ENCODE data around the gene FAM169A.
"Not testable (repeated sequence)": the region's sequence is repeated elsewhere in the genome, so short reads cannot be mapped to it uniquely, and the experiment has no call there.

FAM169A gene

DNA sequence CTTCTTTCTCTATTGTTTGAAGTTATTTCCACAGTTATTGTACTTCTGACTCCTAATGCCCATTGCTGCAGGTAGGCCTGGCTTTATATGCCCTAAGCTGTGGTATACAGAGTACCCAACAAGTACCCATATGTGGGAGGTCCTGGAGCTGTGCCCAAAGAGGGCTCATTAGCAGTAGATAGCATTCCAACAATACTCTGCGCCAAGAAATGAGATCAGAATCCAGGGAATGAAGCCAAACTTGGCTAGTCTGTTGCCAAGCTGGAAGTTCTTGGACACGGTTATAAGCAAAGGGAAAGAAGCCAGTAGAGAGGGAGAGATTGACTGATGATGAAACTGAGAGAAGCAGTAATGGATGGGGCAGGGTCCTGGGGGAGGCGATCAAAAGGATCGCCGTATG, 29.7 kb upstream of the FAM169A start:
- peak; percentile 87 for DNase-seq (ENCODE audit: low read depth, low spot score)
- H3K4me3 ChIP-seq (ENCODE audit: low read depth, low read length), result no peak overlapping the region
- TF ChIP-seq CTCF (IDR thresholded peaks at IDR 0.05; ENCODE audit: low read depth, low read length), result no peak
- in situ Hi-C loops (cut with HindIII; ENCODE audit: low sequenced_read_pairs), result no loop called here

- TF ChIP-seq CTCF (IDR thresholded peaks at IDR 0.05; ENCODE audit: low read depth, low read length), result no peak
- DNase-seq (ENCODE audit: low read depth, low spot score), result no peak
- in situ Hi-C loops (cut with HindIII; ENCODE audit: low sequenced_read_pairs), result no loop called here
- H3K4me3 ChIP-seq (ENCODE audit: low read depth, low read length), result no peak overlapping the region
Measured at GRCh38 chr5:74894351-74894750, 28.2 kb upstream of the FAM169A start.

DNA sequence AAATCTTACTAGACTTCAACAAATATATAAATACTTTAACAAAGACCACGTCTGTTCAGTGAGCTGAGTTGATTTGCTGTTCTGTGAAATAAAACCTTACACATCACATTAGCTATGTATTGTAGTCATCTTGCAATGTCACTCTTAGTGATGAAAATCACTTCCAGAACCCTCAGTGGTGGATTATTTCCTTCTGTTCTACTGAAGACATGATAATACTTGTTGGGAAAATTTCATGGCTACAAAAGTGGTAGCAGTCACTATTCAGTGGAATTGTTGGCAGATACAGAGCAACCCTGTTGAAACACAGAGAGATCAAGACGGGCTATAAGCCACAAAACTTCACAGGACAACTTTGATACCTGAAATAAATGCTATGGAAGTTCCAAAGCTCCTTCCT, 26.7 kb upstream of the FAM169A start:
- no peak for TF ChIP-seq CTCF (IDR thresholded peaks at IDR 0.05; ENCODE audit: low read depth, low read length)
- H3K4me3 ChIP-seq (ENCODE audit: low read depth, low read length), result no peak overlapping the region
- DNase-seq (ENCODE audit: low read depth, low spot score), result no peak
- in situ Hi-C loops (cut with HindIII; ENCODE audit: low sequenced_read_pairs), result no loop called here

GRCh38 chr5:74889523-74890105, 23.4 kb upstream of the FAM169A start:
- in situ Hi-C loops (cut with HindIII; ENCODE audit: low sequenced_read_pairs), result no loop called here
- no peak for DNase-seq (ENCODE audit: low read depth, low spot score)
- H3K4me3 ChIP-seq (ENCODE audit: low read depth, low read length), result no peak overlapping the region
- no peak for TF ChIP-seq CTCF (IDR thresholded peaks at IDR 0.05; ENCODE audit: low read depth, low read length)

- no peak for DNase-seq (ENCODE audit: low read depth, low spot score)
- no peak for TF ChIP-seq CTCF (IDR thresholded peaks at IDR 0.05; ENCODE audit: low read depth, low read length)
- no peak overlapping the region for H3K4me3 ChIP-seq (ENCODE audit: low read depth, low read length)
- in situ Hi-C loops (cut with HindIII; ENCODE audit: low sequenced_read_pairs), result no loop called here
Measured at GRCh38 chr5:74888117-74888516, 21.9 kb upstream of the FAM169A start.

- H3K4me3 ChIP-seq (ENCODE audit: low read depth, low read length), result no peak overlapping the region
- no peak for DNase-seq (ENCODE audit: low read depth, low spot score)
- no peak for TF ChIP-seq CTCF (IDR thresholded peaks at IDR 0.05; ENCODE audit: low read depth, low read length)
- in situ Hi-C loops (cut with HindIII; ENCODE audit: low sequenced_read_pairs), result no loop called here
Measured at GRCh38 chr5:74885170-74885569, 19.0 kb upstream of the FAM169A start.

DNA sequence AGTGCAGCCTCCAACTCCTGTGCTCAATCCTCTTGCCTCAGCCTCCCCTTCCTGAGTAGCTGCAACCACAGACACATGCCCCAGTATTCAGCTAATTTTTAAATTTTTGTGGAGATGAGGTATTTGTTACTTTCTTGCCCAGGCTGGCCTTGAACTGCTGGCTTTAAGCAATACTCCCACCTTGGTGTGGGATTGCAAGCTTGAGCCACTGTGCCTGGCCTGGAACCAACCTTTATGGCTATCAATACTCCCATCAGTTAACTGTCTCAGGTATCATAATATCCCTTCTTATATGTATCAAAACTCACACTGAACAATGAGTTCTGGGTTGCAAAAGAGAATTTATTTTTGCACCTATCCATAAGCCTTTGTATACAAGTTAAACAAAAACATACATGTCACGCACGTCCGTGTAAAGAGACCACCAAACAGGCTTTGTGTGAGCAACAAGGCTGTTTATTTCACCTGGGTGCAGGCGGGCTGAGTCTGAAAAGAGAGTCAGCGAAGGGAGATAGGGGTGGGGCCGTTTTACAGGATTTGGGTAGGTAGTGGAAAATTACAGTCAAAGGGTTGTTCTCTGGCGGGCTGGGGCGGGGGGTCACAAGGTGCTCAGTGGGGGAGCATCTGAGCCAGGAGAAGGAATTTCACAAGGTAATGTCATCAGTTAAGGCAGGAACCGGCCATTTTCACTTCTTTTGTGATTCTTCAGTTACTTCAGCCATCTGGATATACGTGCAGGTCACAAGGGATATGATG, 16.4 kb upstream of the FAM169A start:
- H3K4me3 ChIP-seq (ENCODE audit: low read depth, low read length); in situ Hi-C loops (cut with HindIII; ENCODE audit: low sequenced_read_pairs); DNase-seq (ENCODE audit: low read depth, low spot score): not testable (repeated sequence)
